Measurements from ENCODE around the gene LNX1.

- TF ChIP-seq POLR2A (IDR thresholded peaks at IDR 0.05), result no peak
- no peak for TF ChIP-seq CTCF (IDR thresholded peaks at IDR 0.05)
Observed at GRCh38 chr4:53490161-53490956, 100.9 kb downstream of the LNX1 start.

All from tibial nerve (tissue), 3 donors.